Measurements from ENCODE around the gene NOL8.

NOL8 gene

GRCh38 chr9:92310562-92310961 lies 14.6 kb downstream of the NOL8 start:
- DNase-seq, result no peak

- no peak for DNase-seq
Measured at GRCh38 chr9:92308893-92309292, 16.3 kb downstream of the NOL8 start.

GRCh38 chr9:92300936-92301335 lies 24.2 kb downstream of the NOL8 start:
- no peak for DNase-seq

- DNase-seq, result no peak
Measured at GRCh38 chr9:92299116-92299515, 26.0 kb downstream of the NOL8 start.

- DNase-seq, result no peak
Measured at GRCh38 chr9:92298036-92298435, 27.1 kb downstream of the NOL8 start.

GRCh38 chr9:92297611-92298010 lies 27.5 kb downstream of the NOL8 start:
- DNase-seq, result no peak

GRCh38 chr9:92295827-92296258 lies 29.3 kb downstream of the NOL8 start:
- no peak for DNase-seq

- DNase-seq, result no peak
Measured at GRCh38 chr9:92295240-92295790, 29.8 kb downstream of the NOL8 start.

GRCh38 chr9:92294297-92294676 lies 30.9 kb downstream of the NOL8 start:
- no peak for DNase-seq

GRCh38 chr9:92293452-92294296 lies 31.5 kb downstream of the NOL8 start, which contains the start of gene IARS1:
IARS1 (minus strand) TSS chr9:92293697; CDS start chr9:92289419, 4,278 bp downstream.
- DNase-seq, result peak; percentile 97

- no peak for DNase-seq
Measured at GRCh38 chr9:92293075-92293354, 32.1 kb downstream of the NOL8 start.

GRCh38 chr9:92292338-92293074 lies 32.6 kb downstream of the NOL8 start:
- no peak for DNase-seq

- DNase-seq, result no peak
Measured at GRCh38 chr9:92291577-92291976, 33.6 kb downstream of the NOL8 start.

- no peak for DNase-seq
Measured at GRCh38 chr9:92290785-92291429, 34.2 kb downstream of the NOL8 start.

GRCh38 chr9:92289708-92290390 lies 35.3 kb downstream of the NOL8 start:
- DNase-seq, result no peak

- no peak for DNase-seq
Measured at GRCh38 chr9:92279302-92279701, 45.8 kb downstream of the NOL8 start.

GRCh38 chr9:92278110-92278509 lies 47.0 kb downstream of the NOL8 start:
- DNase-seq, result no peak

GRCh38 chr9:92276331-92277032 lies 48.7 kb downstream of the NOL8 start:
- no peak for DNase-seq

- no peak for DNase-seq
Measured at GRCh38 chr9:92275541-92275940, 49.6 kb downstream of the NOL8 start.

- DNase-seq, result no peak
Measured at GRCh38 chr9:92270511-92270910, 54.6 kb downstream of the NOL8 start.

- DNase-seq, result no peak
Measured at GRCh38 chr9:92266486-92266885, 58.7 kb downstream of the NOL8 start.

- DNase-seq, result no peak
Measured at GRCh38 chr9:92265154-92265553, 60.0 kb downstream of the NOL8 start.

All from KG1 (cell line).